ENCODE data around the gene ZCCHC4.

DNA sequence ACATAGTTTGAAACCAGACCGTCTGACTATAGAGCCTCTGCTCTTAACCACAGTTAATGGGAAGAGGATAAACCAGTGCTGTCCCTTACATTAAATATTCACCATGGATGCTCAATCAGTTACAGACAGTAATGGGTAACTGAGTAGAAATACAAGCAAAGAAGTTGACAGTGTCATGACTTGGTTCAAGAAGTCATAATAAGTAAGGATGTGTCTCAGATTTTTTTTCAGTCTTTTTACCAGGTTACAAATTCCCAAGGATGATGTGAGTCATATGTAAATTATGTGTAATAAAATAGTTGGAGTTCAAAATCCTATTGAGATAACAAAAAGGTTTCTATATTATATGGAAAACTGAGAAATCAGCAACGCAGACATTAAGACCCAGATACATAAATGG lies 31.1 kb downstream of the ZCCHC4 start:
- TF ChIP-seq, protein P1, sequence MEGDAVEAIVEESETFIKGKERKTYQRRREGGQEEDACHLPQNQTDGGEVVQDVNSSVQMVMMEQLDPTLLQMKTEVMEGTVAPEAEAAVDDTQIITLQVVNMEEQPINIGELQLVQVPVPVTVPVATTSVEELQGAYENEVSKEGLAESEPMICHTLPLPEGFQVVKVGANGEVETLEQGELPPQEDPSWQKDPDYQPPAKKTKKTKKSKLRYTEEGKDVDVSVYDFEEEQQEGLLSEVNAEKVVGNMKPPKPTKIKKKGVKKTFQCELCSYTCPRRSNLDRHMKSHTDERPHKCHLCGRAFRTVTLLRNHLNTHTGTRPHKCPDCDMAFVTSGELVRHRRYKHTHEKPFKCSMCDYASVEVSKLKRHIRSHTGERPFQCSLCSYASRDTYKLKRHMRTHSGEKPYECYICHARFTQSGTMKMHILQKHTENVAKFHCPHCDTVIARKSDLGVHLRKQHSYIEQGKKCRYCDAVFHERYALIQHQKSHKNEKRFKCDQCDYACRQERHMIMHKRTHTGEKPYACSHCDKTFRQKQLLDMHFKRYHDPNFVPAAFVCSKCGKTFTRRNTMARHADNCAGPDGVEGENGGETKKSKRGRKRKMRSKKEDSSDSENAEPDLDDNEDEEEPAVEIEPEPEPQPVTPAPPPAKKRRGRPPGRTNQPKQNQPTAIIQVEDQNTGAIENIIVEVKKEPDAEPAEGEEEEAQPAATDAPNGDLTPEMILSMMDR (IDR thresholded peaks at IDR 0.05) = no peak
- TF ChIP-seq POLR2A (IDR thresholded peaks at IDR 0.05) = no peak

All from esophagus squamous epithelium (tissue), 4 donors.